ENCODE data around the gene ARHGAP29.
A peak's percentile ranks its signal among the peaks of the same experiment; 100 is the strongest.

ARHGAP29 gene

DNA sequence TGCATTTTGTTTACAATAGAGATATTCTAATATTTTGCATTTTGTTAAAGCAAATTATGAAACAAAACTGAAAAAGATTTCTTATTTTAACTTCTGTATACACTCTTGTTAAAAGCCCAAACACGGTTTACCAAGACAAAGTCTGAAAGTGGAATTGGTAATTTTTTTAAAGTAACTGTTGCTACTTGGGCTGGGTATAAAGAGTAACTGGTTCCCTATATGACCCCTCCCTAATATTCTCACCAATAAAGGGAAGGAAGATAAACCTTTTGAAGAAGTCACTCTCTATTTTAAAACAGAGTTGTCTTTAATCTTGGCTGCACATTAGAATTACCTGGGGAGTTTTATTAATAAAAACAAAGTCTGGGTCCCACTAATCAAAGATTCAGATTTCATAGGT is 27.4 kb downstream of the ARHGAP29 start:
- no peaks in the 10 kb centered on the region for H3K4me1 ChIP-seq (ENCODE audit: control insufficient read depth, low read depth, low read length)
- H2AK5ac ChIP-seq (ENCODE audit: low read length): no peak overlapping the region
- H3K4me2 ChIP-seq (ENCODE audit: low read length): no peak overlapping the region
- H3K36me3 ChIP-seq (ENCODE audit: control insufficient read depth, insufficient read depth, low read length): no peaks in the 10 kb centered on the region
- H3K27me3 ChIP-seq (ENCODE audit: insufficient read depth, low read length, poor library complexity): no peaks in the 10 kb centered on the region
- H4K8ac ChIP-seq (ENCODE audit: low read depth, low read length): no peak overlapping the region
- no peaks in the 10 kb centered on the region for H3K79me2 ChIP-seq (ENCODE audit: control insufficient read depth, insufficient read depth, low read length)
- H2BK15ac ChIP-seq (replicated peaks; ENCODE audit: low read depth): no peak overlapping the region
- no peak overlapping the region for H2BK5ac ChIP-seq (ENCODE audit: low read length)
- H3K18ac ChIP-seq (ENCODE audit: low read length): no peak overlapping the region
- no CpG with 5 or more reads among the region's 1 CpG for WGBS (ENCODE audit: extremely low coverage, insufficient coverage, low lambda C conversion rate)
- no peak overlapping the region for H2BK120ac ChIP-seq (ENCODE audit: low read depth, low read length)
- DNase-seq: no peak
- no peak overlapping the region for H3K27ac ChIP-seq (ENCODE audit: low read depth, low read length)
- H3K4ac ChIP-seq (ENCODE audit: low read depth, low read length): no peak overlapping the region
- no peaks in the 10 kb centered on the region for H3K79me1 ChIP-seq (ENCODE audit: low read length)
- no peak overlapping the region for H3K9ac ChIP-seq (ENCODE audit: low read length)
- no peak overlapping the region for H3K23ac ChIP-seq (ENCODE audit: low read length)
- no peak overlapping the region for H3K4me3 ChIP-seq (ENCODE audit: low read length)
- H3K56ac ChIP-seq (ENCODE audit: low read length): no peak overlapping the region
- H4K5ac ChIP-seq (ENCODE audit: low read length): no peak overlapping the region

GRCh38 chr1:94209425-94209824 is 28.0 kb downstream of the ARHGAP29 start:
- no peak overlapping the region for H3K4ac ChIP-seq (ENCODE audit: low read depth, low read length)
- H2BK15ac ChIP-seq (replicated peaks; ENCODE audit: low read depth): no peak overlapping the region
- no peak overlapping the region for H3K27ac ChIP-seq (ENCODE audit: low read depth, low read length)
- H3K18ac ChIP-seq (ENCODE audit: low read length): no peak overlapping the region
- no peak overlapping the region for H3K4me2 ChIP-seq (ENCODE audit: low read length)
- no peaks in the 10 kb centered on the region for H3K27me3 ChIP-seq (ENCODE audit: insufficient read depth, low read length, poor library complexity)
- no peaks in the 10 kb centered on the region for H3K79me1 ChIP-seq (ENCODE audit: low read length)
- no peak overlapping the region for H3K23ac ChIP-seq (ENCODE audit: low read length)
- H3K9ac ChIP-seq (ENCODE audit: low read length): no peak overlapping the region
- no peak overlapping the region for H3K56ac ChIP-seq (ENCODE audit: low read length)
- no peaks in the 10 kb centered on the region for H3K79me2 ChIP-seq (ENCODE audit: control insufficient read depth, insufficient read depth, low read length)
- no peak overlapping the region for H3K4me3 ChIP-seq (ENCODE audit: low read length)
- no peak for DNase-seq
- no peak overlapping the region for H2BK5ac ChIP-seq (ENCODE audit: low read length)
- H4K8ac ChIP-seq (ENCODE audit: low read depth, low read length): no peak overlapping the region
- no peaks in the 10 kb centered on the region for H3K4me1 ChIP-seq (ENCODE audit: control insufficient read depth, low read depth, low read length)
- H2BK120ac ChIP-seq (ENCODE audit: low read depth, low read length): no peak overlapping the region
- H2AK5ac ChIP-seq (ENCODE audit: low read length): no peak overlapping the region
- H4K5ac ChIP-seq (ENCODE audit: low read length): no peak overlapping the region
- H3K36me3 ChIP-seq (ENCODE audit: control insufficient read depth, insufficient read depth, low read length): no peaks in the 10 kb centered on the region

- H3K27ac ChIP-seq (ENCODE audit: low read depth, low read length): no peak overlapping the region
- H3K4me3 ChIP-seq (ENCODE audit: low read length): no peak overlapping the region
- H3K79me2 ChIP-seq (ENCODE audit: control insufficient read depth, insufficient read depth, low read length): no peaks in the 10 kb centered on the region
- no peak overlapping the region for H3K18ac ChIP-seq (ENCODE audit: low read length)
- no peak overlapping the region for H4K5ac ChIP-seq (ENCODE audit: low read length)
- no peak overlapping the region for H4K8ac ChIP-seq (ENCODE audit: low read depth, low read length)
- no peak overlapping the region for H3K4me2 ChIP-seq (ENCODE audit: low read length)
- H3K56ac ChIP-seq (ENCODE audit: low read length): no peak overlapping the region
- no peak for DNase-seq
- H2BK15ac ChIP-seq (replicated peaks; ENCODE audit: low read depth): no peak overlapping the region
- no peak overlapping the region for H2AK5ac ChIP-seq (ENCODE audit: low read length)
- H3K36me3 ChIP-seq (ENCODE audit: control insufficient read depth, insufficient read depth, low read length): no peaks in the 10 kb centered on the region
- no peak overlapping the region for H2BK120ac ChIP-seq (ENCODE audit: low read depth, low read length)
- no peaks in the 10 kb centered on the region for H3K79me1 ChIP-seq (ENCODE audit: low read length)
- H3K4ac ChIP-seq (ENCODE audit: low read depth, low read length): no peak overlapping the region
- H3K9ac ChIP-seq (ENCODE audit: low read length): no peak overlapping the region
- no CpG with 5 or more reads among the region's 3 CpGs for WGBS (ENCODE audit: extremely low coverage, insufficient coverage, low lambda C conversion rate)
- no peaks in the 10 kb centered on the region for H3K4me1 ChIP-seq (ENCODE audit: control insufficient read depth, low read depth, low read length)
- no peak overlapping the region for H2BK5ac ChIP-seq (ENCODE audit: low read length)
- no peaks in the 10 kb centered on the region for H3K27me3 ChIP-seq (ENCODE audit: insufficient read depth, low read length, poor library complexity)
- H3K23ac ChIP-seq (ENCODE audit: low read length): no peak overlapping the region
These were observed 29.7 kb downstream of the ARHGAP29 start for GRCh38 chr1:94207695-94208094.

GRCh38 chr1:94205639-94206038 is 31.7 kb downstream of the ARHGAP29 start:
- Histone ChIP-seq H3K23ac (ENCODE audit: low read length) (no peak overlapping the region), H4K5ac (ENCODE audit: low read length) (no peak overlapping the region), H3K36me3 (ENCODE audit: control insufficient read depth, insufficient read depth, low read length) (peaks cover 3% of the 10 kb centered on the region), H3K79me1 (ENCODE audit: low read length) (no peaks in the 10 kb centered on the region), H3K27ac (ENCODE audit: low read depth, low read length) (no peak overlapping the region), H3K4me3 (ENCODE audit: low read length) (no peak overlapping the region), H2BK5ac (ENCODE audit: low read length) (no peak overlapping the region), H3K18ac (ENCODE audit: low read length) (no peak overlapping the region), H3K4me1 (ENCODE audit: control insufficient read depth, low read depth, low read length) (no peaks in the 10 kb centered on the region), H2AK5ac (ENCODE audit: low read length) (no peak overlapping the region), H3K9ac (ENCODE audit: low read length) (no peak overlapping the region), H3K79me2 (ENCODE audit: control insufficient read depth, insufficient read depth, low read length) (no peaks in the 10 kb centered on the region), H2BK15ac (replicated peaks; ENCODE audit: low read depth) (no peak overlapping the region), H4K8ac (ENCODE audit: low read depth, low read length) (no peak overlapping the region), H3K27me3 (ENCODE audit: insufficient read depth, low read length, poor library complexity) (no peaks in the 10 kb centered on the region), H3K56ac (ENCODE audit: low read length) (no peak overlapping the region), H3K4me2 (ENCODE audit: low read length) (no peak overlapping the region), H3K4ac (ENCODE audit: low read depth, low read length) (no peak overlapping the region), H2BK120ac (ENCODE audit: low read depth, low read length) (no peak overlapping the region)
- DNase-seq: no peak
- no CpG with 5 or more reads among the region's 1 CpG for WGBS (ENCODE audit: extremely low coverage, insufficient coverage, low lambda C conversion rate)

- no peak overlapping the region for H2AK5ac ChIP-seq (ENCODE audit: low read length)
- H3K18ac ChIP-seq (ENCODE audit: low read length): no peak overlapping the region
- H3K4ac ChIP-seq (ENCODE audit: low read depth, low read length): no peak overlapping the region
- H3K4me3 ChIP-seq (ENCODE audit: low read length): no peak overlapping the region
- H3K56ac ChIP-seq (ENCODE audit: low read length): no peak overlapping the region
- no peak overlapping the region for H2BK5ac ChIP-seq (ENCODE audit: low read length)
- no peak overlapping the region for H3K4me2 ChIP-seq (ENCODE audit: low read length)
- H3K9ac ChIP-seq (ENCODE audit: low read length): no peak overlapping the region
- no peaks in the 10 kb centered on the region for H3K27me3 ChIP-seq (ENCODE audit: insufficient read depth, low read length, poor library complexity)
- no peaks in the 10 kb centered on the region for H3K79me2 ChIP-seq (ENCODE audit: control insufficient read depth, insufficient read depth, low read length)
- H4K5ac ChIP-seq (ENCODE audit: low read length): no peak overlapping the region
- no peaks in the 10 kb centered on the region for H3K4me1 ChIP-seq (ENCODE audit: control insufficient read depth, low read depth, low read length)
- no CpG with 5 or more reads among the region's 6 CpGs for WGBS (ENCODE audit: extremely low coverage, insufficient coverage, low lambda C conversion rate)
- no peak overlapping the region for H2BK15ac ChIP-seq (replicated peaks; ENCODE audit: low read depth)
- peaks cover 3% of the 10 kb centered on the region for H3K36me3 ChIP-seq (ENCODE audit: control insufficient read depth, insufficient read depth, low read length)
- no peak overlapping the region for H3K27ac ChIP-seq (ENCODE audit: low read depth, low read length)
- no peak overlapping the region for H3K23ac ChIP-seq (ENCODE audit: low read length)
- no peaks in the 10 kb centered on the region for H3K79me1 ChIP-seq (ENCODE audit: low read length)
- H2BK120ac ChIP-seq (ENCODE audit: low read depth, low read length): no peak overlapping the region
- no peak overlapping the region for H4K8ac ChIP-seq (ENCODE audit: low read depth, low read length)
- DNase-seq: no peak
These were observed 35.1 kb downstream of the ARHGAP29 start for GRCh38 chr1:94202241-94202640.

GRCh38 chr1:94199398-94199797 is 38.0 kb downstream of the ARHGAP29 start:
- Histone ChIP-seq H3K4me1 (ENCODE audit: control insufficient read depth, low read depth, low read length) (no peaks in the 10 kb centered on the region), H2BK5ac (ENCODE audit: low read length) (no peak overlapping the region), H3K79me2 (ENCODE audit: control insufficient read depth, insufficient read depth, low read length) (no peaks in the 10 kb centered on the region), H3K4me3 (ENCODE audit: low read length) (no peak overlapping the region), H3K56ac (ENCODE audit: low read length) (peak overlapping the region; percentile 25), H3K23ac (ENCODE audit: low read length) (no peak overlapping the region), H4K8ac (ENCODE audit: low read depth, low read length) (no peak overlapping the region), H4K5ac (ENCODE audit: low read length) (no peak overlapping the region), H3K36me3 (ENCODE audit: control insufficient read depth, insufficient read depth, low read length) (peaks cover 3% of the 10 kb centered on the region), H3K4me2 (ENCODE audit: low read length) (no peak overlapping the region), H2AK5ac (ENCODE audit: low read length) (no peak overlapping the region), H3K9ac (ENCODE audit: low read length) (no peak overlapping the region), H3K18ac (ENCODE audit: low read length) (no peak overlapping the region), H3K27ac (ENCODE audit: low read depth, low read length) (no peak overlapping the region), H3K4ac (ENCODE audit: low read depth, low read length) (no peak overlapping the region), H3K79me1 (ENCODE audit: low read length) (no peaks in the 10 kb centered on the region), H3K27me3 (ENCODE audit: insufficient read depth, low read length, poor library complexity) (no peaks in the 10 kb centered on the region), H2BK120ac (ENCODE audit: low read depth, low read length) (no peak overlapping the region), H2BK15ac (replicated peaks; ENCODE audit: low read depth) (no peak overlapping the region)
- no peak for DNase-seq
- WGBS (ENCODE audit: extremely low coverage, insufficient coverage, low lambda C conversion rate): no CpG with 5 or more reads among the region's 2 CpGs
